ENCODE results near the gene FAM13B.

The FAM13B gene

GRCh38 chr5:137890845-137891244, 142.0 kb downstream of the FAM13B start:
- TF ChIP-seq JUND (IDR thresholded peaks at IDR 0.05; ENCODE audit: low read depth), result no peak
- in situ Hi-C loops (cut with HindIII; ENCODE audit: low pct_unique_long_range_greater_than_20kb, low sequenced_read_pairs), result no loop called here
- peak in 1 of 2 experiments; percentile 27 for DNase-seq (ENCODE audit: low read depth in 1 of 2, low spot score in 1 of 2)

DNA sequence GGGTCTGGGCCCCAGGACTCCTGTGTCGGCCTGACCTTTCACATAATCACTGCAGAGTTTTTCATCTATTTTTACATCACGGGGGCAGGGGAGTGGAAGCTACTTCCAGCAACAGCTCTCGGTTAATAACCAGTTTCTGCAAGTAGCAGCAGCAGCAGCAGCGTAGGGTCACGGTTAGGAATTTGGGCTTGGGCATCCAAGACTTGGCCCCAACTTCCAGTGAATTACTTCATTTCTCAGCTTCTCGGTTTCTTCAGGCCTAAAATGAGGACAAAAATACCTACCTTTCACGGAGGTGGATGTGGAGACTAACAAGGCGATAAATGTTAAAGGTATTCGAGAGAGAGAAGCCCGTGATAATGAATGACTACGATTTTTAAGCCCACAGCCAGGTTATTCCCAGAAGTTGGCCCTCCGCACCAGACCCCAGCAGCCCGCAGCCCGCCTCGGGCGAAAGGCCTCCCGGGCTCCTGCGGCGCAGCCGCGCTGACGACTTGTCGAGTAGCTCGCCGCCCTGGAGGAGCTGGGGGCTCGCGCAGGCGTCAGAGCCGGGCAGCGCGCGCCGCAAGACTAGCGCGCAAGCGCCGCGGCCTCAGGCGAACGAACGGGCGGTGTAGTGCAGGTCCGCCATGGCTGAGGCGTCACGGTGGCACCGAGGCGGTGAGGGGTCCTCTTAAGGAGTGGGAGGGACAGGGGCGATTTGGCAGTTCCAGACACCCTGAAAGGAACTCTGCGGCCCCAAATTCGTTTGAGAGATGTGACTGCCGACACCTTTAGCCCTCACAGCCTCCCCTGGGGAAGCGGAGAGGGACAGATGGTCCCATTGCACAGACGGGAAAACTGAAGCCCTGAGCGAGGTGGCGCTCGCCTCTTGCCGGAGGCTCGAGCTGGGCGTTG, 143.8 kb downstream of the FAM13B start, which contains the start of gene PKD2L2:
PKD2L2 (plus strand) TSS at position 595 of the 897 bp plus-strand sequence; CDS start at position 630, 35 bp downstream.
- no peak for TF ChIP-seq JUND (IDR thresholded peaks at IDR 0.05; ENCODE audit: low read depth)
- DNase-seq (ENCODE audit: low read depth in 1 of 2, low spot score in 1 of 2), result no peak
- in situ Hi-C loops (cut with HindIII; ENCODE audit: low pct_unique_long_range_greater_than_20kb, low sequenced_read_pairs), result no loop called here

- no peak for TF ChIP-seq JUND (IDR thresholded peaks at IDR 0.05; ENCODE audit: low read depth)
These were observed 144.4 kb downstream of the FAM13B start for GRCh38 chr5:137888466-137888862.

More at GRCh38 chr5:137888466-137888862, 144.4 kb downstream of the FAM13B start:
- in situ Hi-C loops (cut with HindIII; ENCODE audit: low pct_unique_long_range_greater_than_20kb, low sequenced_read_pairs), result no loop called here
- no peak for DNase-seq (ENCODE audit: low read depth in 1 of 2, low spot score in 1 of 2)
